Fibroblast of lung (primary cell): ENCODE results near the gene ASRGL1.

Experiments used
- CTCF ChIP-seq, 2 donors: IDR thresholded peaks in 1 of 2; conservative IDR thresholded peaks in 1 of 2; 1 replicate in 1 of 2; 2 replicates in 1 of 2; pipeline ENCODE4 v1.5.1; 2011 to 2012; ENCODE audit warnings: low read length in 2 of 2, control low read depth in 1 of 2, inconsistent platforms in 1 of 2, low read depth in 1 of 2, mild to moderate bottlenecking in 1 of 2
- EZH2 ChIP-seq: IDR thresholded peaks from 2 replicates; pipeline ENCODE4 v1.5.1; 2012; ENCODE audit warnings: low read length, control low read depth, mild to moderate bottlenecking; ENCODE audit errors: missing control alignments

- TF ChIP-seq CTCF (conservative IDR thresholded peaks at IDR 0.05 in 1 of 2, IDR thresholded peaks at IDR 0.05 in 1 of 2; ENCODE audit: low read depth in 1 of 2, low read length in 2 of 2) (no peak), EZH2 (no peak)
These were observed 21.8 kb upstream of the ASRGL1 start for GRCh38 chr11:62315431-62315830.
